Measurements from ENCODE around the gene BAG2.

The BAG2 gene

GRCh38 chr6:57159127-57159526, 13.0 kb upstream of the BAG2 start:
- Histone ChIP-seq H3K27ac (no peak overlapping the region), H3K9me3 (ENCODE audit: control insufficient read depth, low read length) (no peaks in the 10 kb centered on the region), H3K4me1 (no peaks in the 10 kb centered on the region), H3K79me2 (no peaks in the 10 kb centered on the region), H3K36me3 (ENCODE audit: control insufficient read depth, insufficient read depth, low read length) (no peaks in the 10 kb centered on the region), H3K27me3 (ENCODE audit: control insufficient read depth, insufficient read depth, low read length) (no peaks in the 10 kb centered on the region), H3K4me3 (ENCODE audit: low read depth, low read length) (no peak overlapping the region), H3K9ac (no peak overlapping the region), H2AFZ (no peak overlapping the region), H3K4me2 (ENCODE audit: low read length) (no peak overlapping the region)
- TF ChIP-seq CTCF (IDR thresholded peaks at IDR 0.05) = no peak

- Histone ChIP-seq H3K9me3 (ENCODE audit: control insufficient read depth, low read length) (no peaks in the 10 kb centered on the region), H3K4me3 (ENCODE audit: low read depth, low read length) (no peak overlapping the region), H2AFZ (no peak overlapping the region), H3K79me2 (no peaks in the 10 kb centered on the region), H3K4me1 (no peaks in the 10 kb centered on the region), H3K9ac (no peak overlapping the region), H3K36me3 (ENCODE audit: control insufficient read depth, insufficient read depth, low read length) (no peaks in the 10 kb centered on the region), H3K27me3 (ENCODE audit: control insufficient read depth, insufficient read depth, low read length) (no peaks in the 10 kb centered on the region), H3K4me2 (ENCODE audit: low read length) (no peak overlapping the region), H3K27ac (no peak overlapping the region)
- no peak for TF ChIP-seq CTCF (IDR thresholded peaks at IDR 0.05)
These were observed 10.1 kb upstream of the BAG2 start for GRCh38 chr6:57162028-57162427.

- no peaks in the 10 kb centered on the region for H3K9me3 ChIP-seq (ENCODE audit: control insufficient read depth, low read length)
- no peak overlapping the region for H3K27ac ChIP-seq
- no peak for TF ChIP-seq CTCF (IDR thresholded peaks at IDR 0.05)
- H2AFZ ChIP-seq = no peak overlapping the region
- no peaks in the 10 kb centered on the region for H3K79me2 ChIP-seq
- no peak overlapping the region for H3K4me2 ChIP-seq (ENCODE audit: low read length)
- H3K4me3 ChIP-seq (ENCODE audit: low read depth, low read length) = no peak overlapping the region
- no peaks in the 10 kb centered on the region for H3K4me1 ChIP-seq
- H3K27me3 ChIP-seq (ENCODE audit: control insufficient read depth, insufficient read depth, low read length) = no peaks in the 10 kb centered on the region
- no peaks in the 10 kb centered on the region for H3K36me3 ChIP-seq (ENCODE audit: control insufficient read depth, insufficient read depth, low read length)
- no peak overlapping the region for H3K9ac ChIP-seq
These were observed 9.6 kb upstream of the BAG2 start for GRCh38 chr6:57162516-57162915.

GRCh38 chr6:57163956-57164355, 8.2 kb upstream of the BAG2 start:
- Histone ChIP-seq H3K4me3 (ENCODE audit: low read depth, low read length) (no peak overlapping the region), H3K4me2 (ENCODE audit: low read length) (no peak overlapping the region), H2AFZ (no peak overlapping the region), H3K9ac (no peak overlapping the region), H3K27me3 (ENCODE audit: control insufficient read depth, insufficient read depth, low read length) (no peaks in the 10 kb centered on the region), H3K79me2 (no peaks in the 10 kb centered on the region), H3K9me3 (ENCODE audit: control insufficient read depth, low read length) (no peaks in the 10 kb centered on the region), H3K27ac (no peak overlapping the region), H3K36me3 (ENCODE audit: control insufficient read depth, insufficient read depth, low read length) (no peaks in the 10 kb centered on the region), H3K4me1 (no peaks in the 10 kb centered on the region)
- no peak for TF ChIP-seq CTCF (IDR thresholded peaks at IDR 0.05)

GRCh38 chr6:57165080-57165479, 7.0 kb upstream of the BAG2 start:
- Histone ChIP-seq H3K27ac (no peak overlapping the region), H3K4me2 (ENCODE audit: low read length) (no peak overlapping the region), H3K9me3 (ENCODE audit: control insufficient read depth, low read length) (no peaks in the 10 kb centered on the region), H2AFZ (no peak overlapping the region), H3K27me3 (ENCODE audit: control insufficient read depth, insufficient read depth, low read length) (no peaks in the 10 kb centered on the region), H3K9ac (no peak overlapping the region), H3K4me3 (ENCODE audit: low read depth, low read length) (no peak overlapping the region), H3K36me3 (ENCODE audit: control insufficient read depth, insufficient read depth, low read length) (no peaks in the 10 kb centered on the region), H3K4me1 (no peaks in the 10 kb centered on the region), H3K79me2 (no peaks in the 10 kb centered on the region)
- TF ChIP-seq CTCF (IDR thresholded peaks at IDR 0.05) = no peak

Data from parathyroid adenoma (tissue), 2 donors.